Measurements from ENCODE around the gene GPRASP3. TPM values are rescaled to one million over a fixed set of nuclear protein-coding genes. Genes with fewer than 3 reads are reported as not detected.

The GPRASP3 gene
- polyA plus RNA-seq, 1 donor from 2014 or later, result 16.4 TPM

DNA sequence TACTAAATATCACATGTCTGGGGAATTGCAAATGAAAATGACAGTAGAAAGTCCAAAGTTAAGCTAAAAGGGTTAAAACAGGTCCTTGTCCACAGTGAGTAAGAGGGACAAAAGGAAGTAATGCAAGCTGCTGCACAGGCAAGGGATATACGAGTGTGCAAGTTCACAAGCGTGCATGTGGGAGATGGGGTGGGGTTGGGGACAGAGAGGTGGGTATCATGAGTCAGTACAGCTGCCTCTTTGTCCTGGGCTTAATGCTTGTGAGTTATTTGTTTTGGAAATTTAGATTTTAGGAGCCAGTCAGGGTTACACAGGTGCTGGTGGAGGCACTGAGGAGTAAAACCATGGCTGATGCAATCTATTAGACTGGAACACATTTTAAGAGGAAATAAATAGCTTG, 11.6 kb upstream of the GPRASP3 start:
- H3K4me3 ChIP-seq (ENCODE audit: low read length), result no peak overlapping the region
- H2AFZ ChIP-seq (ENCODE audit: low read depth, low read length), result no peak overlapping the region
- TF ChIP-seq RAD21 (conservative IDR thresholded peaks at IDR 0.05), result no peak
- TF ChIP-seq SMC3 (conservative IDR thresholded peaks at IDR 0.05; ENCODE audit: poor library complexity), result no peak
- TF ChIP-seq, protein P1, sequence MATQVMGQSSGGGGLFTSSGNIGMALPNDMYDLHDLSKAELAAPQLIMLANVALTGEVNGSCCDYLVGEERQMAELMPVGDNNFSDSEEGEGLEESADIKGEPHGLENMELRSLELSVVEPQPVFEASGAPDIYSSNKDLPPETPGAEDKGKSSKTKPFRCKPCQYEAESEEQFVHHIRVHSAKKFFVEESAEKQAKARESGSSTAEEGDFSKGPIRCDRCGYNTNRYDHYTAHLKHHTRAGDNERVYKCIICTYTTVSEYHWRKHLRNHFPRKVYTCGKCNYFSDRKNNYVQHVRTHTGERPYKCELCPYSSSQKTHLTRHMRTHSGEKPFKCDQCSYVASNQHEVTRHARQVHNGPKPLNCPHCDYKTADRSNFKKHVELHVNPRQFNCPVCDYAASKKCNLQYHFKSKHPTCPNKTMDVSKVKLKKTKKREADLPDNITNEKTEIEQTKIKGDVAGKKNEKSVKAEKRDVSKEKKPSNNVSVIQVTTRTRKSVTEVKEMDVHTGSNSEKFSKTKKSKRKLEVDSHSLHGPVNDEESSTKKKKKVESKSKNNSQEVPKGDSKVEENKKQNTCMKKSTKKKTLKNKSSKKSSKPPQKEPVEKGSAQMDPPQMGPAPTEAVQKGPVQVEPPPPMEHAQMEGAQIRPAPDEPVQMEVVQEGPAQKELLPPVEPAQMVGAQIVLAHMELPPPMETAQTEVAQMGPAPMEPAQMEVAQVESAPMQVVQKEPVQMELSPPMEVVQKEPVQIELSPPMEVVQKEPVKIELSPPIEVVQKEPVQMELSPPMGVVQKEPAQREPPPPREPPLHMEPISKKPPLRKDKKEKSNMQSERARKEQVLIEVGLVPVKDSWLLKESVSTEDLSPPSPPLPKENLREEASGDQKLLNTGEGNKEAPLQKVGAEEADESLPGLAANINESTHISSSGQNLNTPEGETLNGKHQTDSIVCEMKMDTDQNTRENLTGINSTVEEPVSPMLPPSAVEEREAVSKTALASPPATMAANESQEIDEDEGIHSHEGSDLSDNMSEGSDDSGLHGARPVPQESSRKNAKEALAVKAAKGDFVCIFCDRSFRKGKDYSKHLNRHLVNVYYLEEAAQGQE (IDR thresholded peaks at IDR 0.05; ENCODE audit: borderline replicate concordance), result no peak
- TF ChIP-seq, protein P2, sequence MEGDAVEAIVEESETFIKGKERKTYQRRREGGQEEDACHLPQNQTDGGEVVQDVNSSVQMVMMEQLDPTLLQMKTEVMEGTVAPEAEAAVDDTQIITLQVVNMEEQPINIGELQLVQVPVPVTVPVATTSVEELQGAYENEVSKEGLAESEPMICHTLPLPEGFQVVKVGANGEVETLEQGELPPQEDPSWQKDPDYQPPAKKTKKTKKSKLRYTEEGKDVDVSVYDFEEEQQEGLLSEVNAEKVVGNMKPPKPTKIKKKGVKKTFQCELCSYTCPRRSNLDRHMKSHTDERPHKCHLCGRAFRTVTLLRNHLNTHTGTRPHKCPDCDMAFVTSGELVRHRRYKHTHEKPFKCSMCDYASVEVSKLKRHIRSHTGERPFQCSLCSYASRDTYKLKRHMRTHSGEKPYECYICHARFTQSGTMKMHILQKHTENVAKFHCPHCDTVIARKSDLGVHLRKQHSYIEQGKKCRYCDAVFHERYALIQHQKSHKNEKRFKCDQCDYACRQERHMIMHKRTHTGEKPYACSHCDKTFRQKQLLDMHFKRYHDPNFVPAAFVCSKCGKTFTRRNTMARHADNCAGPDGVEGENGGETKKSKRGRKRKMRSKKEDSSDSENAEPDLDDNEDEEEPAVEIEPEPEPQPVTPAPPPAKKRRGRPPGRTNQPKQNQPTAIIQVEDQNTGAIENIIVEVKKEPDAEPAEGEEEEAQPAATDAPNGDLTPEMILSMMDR (IDR thresholded peaks at IDR 0.05; ENCODE audit: poor library complexity, severe bottlenecking), result no peak
- no peak for TF ChIP-seq TAF1 (IDR thresholded peaks at IDR 0.05; ENCODE audit: low read depth)
- no peak for TF ChIP-seq EZH2 (IDR thresholded peaks at IDR 0.05; ENCODE audit: borderline replicate concordance, insufficient read depth, low read length, poor library complexity, severe bottlenecking)
- no peak for TF ChIP-seq EP300 (conservative IDR thresholded peaks at IDR 0.05; ENCODE audit: poor library complexity, severe bottlenecking)
- TF ChIP-seq MXI1 (conservative IDR thresholded peaks at IDR 0.05; ENCODE audit: poor library complexity, severe bottlenecking), result no peak
- TF ChIP-seq POLR2AphosphoS5 (IDR thresholded peaks at IDR 0.05), result no peak
- H3K27me3 ChIP-seq (ENCODE audit: insufficient read depth, low read depth, low read length), result no peaks in the 10 kb centered on the region
- H3K27ac ChIP-seq (ENCODE audit: low read length), result no peak overlapping the region
- no peak overlapping the region for H3K9ac ChIP-seq (ENCODE audit: low read length)
- no peaks in the 10 kb centered on the region for H3K79me2 ChIP-seq (replicated peaks; ENCODE audit: insufficient read depth, low read length)
- no peak overlapping the region for H3K4me2 ChIP-seq (ENCODE audit: low read length)
- no peaks in the 10 kb centered on the region for H3K9me2 ChIP-seq (ENCODE audit: insufficient read depth, low read length)
- no peaks in the 10 kb centered on the region for H3F3A ChIP-seq (ENCODE audit: insufficient read depth, low read length, poor library complexity, severe bottlenecking)
- H3K9me3 ChIP-seq (ENCODE audit: low read length), result no peaks in the 10 kb centered on the region
- no peaks in the 10 kb centered on the region for H4K20me1 ChIP-seq (ENCODE audit: insufficient read depth)
- no peaks in the 10 kb centered on the region for H3K36me3 ChIP-seq (ENCODE audit: insufficient read depth, low read length)

DNA sequence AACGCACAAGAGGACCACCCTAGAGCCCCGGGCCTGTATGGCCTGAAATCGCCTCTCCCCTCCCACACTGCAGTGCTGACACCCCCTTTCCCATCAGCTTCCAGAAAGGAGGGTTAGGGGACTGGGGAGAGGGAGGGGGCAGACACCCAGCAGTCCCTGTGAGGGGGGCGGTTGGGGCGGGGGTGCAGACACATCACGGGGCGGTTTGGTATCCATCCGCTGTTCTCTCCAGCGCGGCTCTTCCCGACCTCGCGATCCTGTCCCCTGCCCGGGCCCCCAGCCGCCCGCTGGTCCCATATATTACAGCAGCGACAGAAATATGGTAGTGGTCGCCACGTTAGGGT, 8.7 kb upstream of the GPRASP3 start:
- H3K36me3 ChIP-seq (ENCODE audit: insufficient read depth, low read length), result no peaks in the 10 kb centered on the region

More for the DNA sequence above, 8.7 kb upstream of the GPRASP3 start:
- Histone ChIP-seq H3K9me2 (ENCODE audit: insufficient read depth, low read length) (no peaks in the 10 kb centered on the region), H3K27me3 (ENCODE audit: insufficient read depth, low read depth, low read length) (no peaks in the 10 kb centered on the region), H3K4me3 (ENCODE audit: low read length) (peak overlapping the region; percentile 80), H3K9ac (ENCODE audit: low read length) (peak overlapping the region; percentile 91), H3F3A (ENCODE audit: insufficient read depth, low read length, poor library complexity, severe bottlenecking) (no peaks in the 10 kb centered on the region), H2AFZ (ENCODE audit: low read depth, low read length) (no peak overlapping the region), H3K27ac (ENCODE audit: low read length) (peak overlapping the region; percentile 90), H3K9me3 (ENCODE audit: low read length) (no peaks in the 10 kb centered on the region), H4K20me1 (ENCODE audit: insufficient read depth) (no peaks in the 10 kb centered on the region), H3K79me2 (replicated peaks; ENCODE audit: insufficient read depth, low read length) (no peaks in the 10 kb centered on the region), H3K4me2 (ENCODE audit: low read length) (no peak overlapping the region)
- no peak for TF ChIP-seq MXI1 (conservative IDR thresholded peaks at IDR 0.05; ENCODE audit: poor library complexity, severe bottlenecking)
- TF ChIP-seq EZH2 (IDR thresholded peaks at IDR 0.05; ENCODE audit: borderline replicate concordance, insufficient read depth, low read length, poor library complexity, severe bottlenecking), result no peak
- no peak for TF ChIP-seq SMC3 (conservative IDR thresholded peaks at IDR 0.05; ENCODE audit: poor library complexity)
- TF ChIP-seq TAF1 (IDR thresholded peaks at IDR 0.05; ENCODE audit: low read depth), result no peak
- TF ChIP-seq, protein P2 (IDR thresholded peaks at IDR 0.05; ENCODE audit: poor library complexity, severe bottlenecking), result no peak

Data from neural cell (in vitro differentiated cells).